Omental fat pad (tissue), 4 donors: ENCODE data around the gene TROAP. TPM values are rescaled to one million over a fixed set of nuclear protein-coding genes. Genes with fewer than 3 reads are reported as not detected.
A peak's percentile ranks its signal among the peaks of the same experiment; 100 is the strongest.

Experiments
- ATAC-seq: fragments of 150-250 bp; one replicate; pipeline ENCODE4 v1.9.1; 2016; ENCODE audit warnings: mild to moderate bottlenecking, moderate library complexity; ENCODE audit not compliant: low FRiP score
- DNase-seq: peaks from one replicate; pipeline ENCODE4 v3.0.0-alpha.2; 2019; ENCODE audit warnings: low spot score
- total RNA-seq, 4 donors: library from RNA; depleted of rRNA; stranded (reverse); fragments of >200 nt; gene quantifications; one replicate each; pipeline ENCODE4 v1.1.0, GENCODE V29; 2016
- TF ChIP-seq, protein P1 (sequence below), 3 donors: fragments of 450-650 bp; IDR thresholded peaks; one replicate each; pipeline ENCODE4 v1.5.1; 2016 to 2017; ENCODE audit warnings: antibody characterized with exemption in 3 of 3, mild to moderate bottlenecking in 3 of 3, moderate library complexity in 2 of 3

Gene TROAP
- total RNA-seq, 4 donors from 2014 or later: 0.37 to 1.6 TPM; not detected in 2

DNA sequence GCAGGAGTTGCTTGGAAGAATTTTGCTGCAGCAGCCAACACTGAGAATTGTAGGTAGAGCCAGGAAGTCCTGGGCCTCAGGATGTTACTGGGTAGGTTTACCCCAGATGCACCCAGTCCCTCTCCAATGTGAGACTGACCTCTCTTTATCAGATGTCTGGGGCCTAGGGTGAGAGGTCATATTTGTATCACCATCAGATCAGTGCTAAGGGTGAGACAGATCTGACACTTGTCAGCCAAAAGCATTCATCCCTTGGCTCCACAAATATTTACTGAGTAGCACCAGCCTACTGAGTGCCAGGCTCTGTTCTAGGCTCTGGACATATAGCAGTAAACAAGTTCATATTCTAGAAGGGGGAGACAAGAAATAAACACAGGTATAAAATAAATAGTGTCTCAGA lies 4.3 kb downstream of the TROAP start:
- ATAC-seq (no peak), DNase-seq (no peak)
- TF ChIP-seq, protein P1, sequence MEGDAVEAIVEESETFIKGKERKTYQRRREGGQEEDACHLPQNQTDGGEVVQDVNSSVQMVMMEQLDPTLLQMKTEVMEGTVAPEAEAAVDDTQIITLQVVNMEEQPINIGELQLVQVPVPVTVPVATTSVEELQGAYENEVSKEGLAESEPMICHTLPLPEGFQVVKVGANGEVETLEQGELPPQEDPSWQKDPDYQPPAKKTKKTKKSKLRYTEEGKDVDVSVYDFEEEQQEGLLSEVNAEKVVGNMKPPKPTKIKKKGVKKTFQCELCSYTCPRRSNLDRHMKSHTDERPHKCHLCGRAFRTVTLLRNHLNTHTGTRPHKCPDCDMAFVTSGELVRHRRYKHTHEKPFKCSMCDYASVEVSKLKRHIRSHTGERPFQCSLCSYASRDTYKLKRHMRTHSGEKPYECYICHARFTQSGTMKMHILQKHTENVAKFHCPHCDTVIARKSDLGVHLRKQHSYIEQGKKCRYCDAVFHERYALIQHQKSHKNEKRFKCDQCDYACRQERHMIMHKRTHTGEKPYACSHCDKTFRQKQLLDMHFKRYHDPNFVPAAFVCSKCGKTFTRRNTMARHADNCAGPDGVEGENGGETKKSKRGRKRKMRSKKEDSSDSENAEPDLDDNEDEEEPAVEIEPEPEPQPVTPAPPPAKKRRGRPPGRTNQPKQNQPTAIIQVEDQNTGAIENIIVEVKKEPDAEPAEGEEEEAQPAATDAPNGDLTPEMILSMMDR (IDR thresholded peaks at IDR 0.05): no peak

- TF ChIP-seq, protein P1 (IDR thresholded peaks at IDR 0.05): no peak
- DNase-seq (no peak), ATAC-seq (no peak)
These were observed 4.8 kb downstream of the TROAP start for GRCh38 chr12:49327887-49328286.

DNA sequence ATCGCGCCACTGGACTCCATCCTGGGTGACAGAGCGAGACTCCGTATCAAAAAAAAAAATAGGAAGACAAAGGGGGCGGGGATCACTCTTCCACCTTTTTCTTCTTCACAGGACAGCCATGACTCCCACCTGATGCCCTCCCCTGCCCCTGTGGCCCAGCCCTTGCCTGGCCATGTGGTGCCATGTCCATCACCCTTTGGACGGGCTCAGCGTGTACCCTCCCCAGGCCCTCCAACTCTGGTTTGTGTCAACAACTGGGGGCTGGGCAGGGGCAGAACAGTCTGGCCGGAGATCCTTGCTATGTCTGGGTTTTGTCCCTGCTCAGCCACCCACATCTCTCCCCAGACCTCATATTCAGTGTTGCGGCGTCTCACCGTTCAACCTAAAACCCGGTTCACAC lies 5.8 kb downstream of the TROAP start:
- DNase-seq (no peak), ATAC-seq (no peak)
- TF ChIP-seq, protein P1 (IDR thresholded peaks at IDR 0.05): no peak

DNA sequence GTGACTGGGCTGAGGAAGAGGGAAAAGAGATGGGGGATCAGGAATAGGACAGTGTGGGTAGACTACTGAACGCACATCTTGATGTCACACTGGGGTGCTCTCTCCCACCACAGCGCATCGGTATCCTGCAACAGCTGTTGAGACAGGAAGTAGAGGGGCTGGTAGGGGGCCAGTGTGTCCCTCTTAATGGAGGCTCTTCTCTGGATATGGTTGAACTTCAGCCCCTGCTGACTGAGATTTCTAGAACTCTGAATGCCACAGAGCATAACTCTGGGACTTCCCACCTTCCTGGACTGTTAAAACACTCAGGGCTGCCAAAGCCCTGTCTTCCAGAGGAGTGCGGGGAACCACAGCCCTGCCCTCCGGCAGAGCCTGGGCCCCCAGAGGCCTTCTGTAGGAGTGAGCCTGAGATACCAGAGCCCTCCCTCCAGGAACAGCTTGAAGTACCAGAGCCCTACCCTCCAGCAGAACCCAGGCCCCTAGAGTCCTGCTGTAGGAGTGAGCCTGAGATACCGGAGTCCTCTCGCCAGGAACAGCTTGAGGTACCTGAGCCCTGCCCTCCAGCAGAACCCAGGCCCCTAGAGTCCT lies 7.1 kb downstream of the TROAP start:
- DNase-seq (no peak), ATAC-seq (no peak)
- TF ChIP-seq, protein P1 (IDR thresholded peaks at IDR 0.05): no peak

DNA sequence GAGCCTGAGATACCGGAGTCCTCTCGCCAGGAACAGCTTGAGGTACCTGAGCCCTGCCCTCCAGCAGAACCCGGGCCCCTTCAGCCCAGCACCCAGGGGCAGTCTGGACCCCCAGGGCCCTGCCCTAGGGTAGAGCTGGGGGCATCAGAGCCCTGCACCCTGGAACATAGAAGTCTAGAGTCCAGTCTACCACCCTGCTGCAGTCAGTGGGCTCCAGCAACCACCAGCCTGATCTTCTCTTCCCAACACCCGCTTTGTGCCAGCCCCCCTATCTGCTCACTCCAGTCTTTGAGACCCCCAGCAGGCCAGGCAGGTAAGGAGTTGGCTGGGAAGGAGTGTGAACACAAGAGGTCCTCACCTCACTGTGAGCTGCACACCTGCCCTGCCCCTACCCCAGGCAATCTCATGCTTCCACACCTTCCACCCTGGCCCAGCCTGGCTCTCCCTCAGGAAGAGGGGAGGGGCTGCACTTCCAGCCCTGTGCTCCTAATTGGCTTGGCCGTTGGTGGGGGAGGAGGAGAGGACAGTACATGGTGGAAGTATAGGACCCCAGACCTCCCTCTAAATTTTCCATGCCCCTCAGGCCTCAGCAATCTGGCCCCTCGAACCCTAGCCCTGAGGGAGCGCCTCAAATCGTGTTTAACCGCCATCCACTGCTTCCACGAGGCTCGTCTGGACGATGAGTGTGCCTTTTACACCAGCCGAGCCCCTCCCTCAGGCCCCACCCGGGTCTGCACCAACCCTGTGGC lies 7.8 kb downstream of the TROAP start:
- ATAC-seq (no peak), DNase-seq (no peak)
- TF ChIP-seq, protein P1 (IDR thresholded peaks at IDR 0.05): no peak

DNA sequence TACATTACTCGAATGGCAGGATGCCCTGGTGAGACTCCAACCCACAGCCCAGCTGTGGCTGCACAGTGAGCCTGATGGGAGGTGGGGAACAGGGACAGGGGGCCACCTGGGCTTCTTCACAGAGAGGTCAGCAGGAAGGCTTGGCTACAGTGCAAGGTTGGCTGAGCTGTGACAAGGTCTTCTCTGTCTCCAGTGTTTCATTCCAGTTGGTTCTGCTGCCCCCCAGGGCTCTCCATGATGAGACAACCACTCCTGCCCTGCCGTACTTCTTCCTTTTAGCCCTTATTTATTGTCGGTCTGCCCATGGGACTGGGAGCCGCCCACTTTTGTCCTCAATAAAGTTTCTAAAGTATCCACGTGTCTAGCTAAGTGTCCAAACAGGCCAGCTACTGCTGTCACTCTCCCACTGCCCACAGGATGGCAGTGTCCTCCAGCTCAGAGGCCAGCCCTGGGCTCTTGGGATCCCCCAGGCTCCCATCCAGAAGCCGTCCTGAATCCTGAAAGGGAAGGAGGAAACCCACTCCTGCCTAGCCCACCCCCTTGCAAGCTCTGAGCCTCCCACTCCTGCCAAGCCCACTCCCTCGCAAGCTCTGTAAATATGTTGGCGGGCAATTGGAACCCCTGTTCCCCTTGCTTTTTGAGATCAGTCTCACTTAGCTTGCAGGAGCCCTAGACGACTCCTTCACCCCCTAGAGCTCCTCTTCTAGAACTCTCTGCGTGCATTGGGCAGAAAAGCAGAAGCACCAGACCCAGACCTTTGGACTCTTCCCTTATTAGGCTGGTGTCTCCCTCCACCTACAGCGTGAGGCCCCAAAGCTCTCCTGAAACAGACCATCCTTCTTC lies 8.5 kb downstream of the TROAP start:
- ATAC-seq (peak; percentile 80), DNase-seq (no peak)
- TF ChIP-seq, protein P1 (IDR thresholded peaks at IDR 0.05): peak in 1 of 3 donors; percentile 17
